GM12891 (cell line): ENCODE results near the gene IL6R.
A peak's percentile ranks its signal among the peaks of the same experiment; 100 is the strongest.
"Not testable (repeated sequence)": the region's sequence is repeated elsewhere in the genome, so short reads cannot be mapped to it uniquely, and the experiment has no call there.

Experiments used
- DNase-seq: peaks from one replicate; pipeline ENCODE4 v3.0.0; 2011; ENCODE audit warnings: low spot score; ENCODE audit not compliant: insufficient read length
- FAIRE-seq: peaks from 2 replicates; lab custom pipeline; 2011; peaks lifted over from hg19 to GRCh38; lab: Jason Lieb, UNC
- PAX5 ChIP-seq: IDR thresholded peaks from 2 replicates; pipeline ENCODE4 v1.6.1; 2011; ENCODE audit warnings: low read length, moderate library complexity, mild to moderate bottlenecking; ENCODE audit not compliant: insufficient read depth, severe bottlenecking
- POLR2A ChIP-seq: IDR thresholded peaks from 2 replicates; pipeline ENCODE4 v1.6.1; 2011; ENCODE audit warnings: low read depth, low read length, control low read depth
- POLR2AphosphoS5 ChIP-seq: IDR thresholded peaks from 2 replicates; pipeline ENCODE4 v1.6.1; 2011; ENCODE audit warnings: low read depth, low read length, control low read depth
- POU2F2 ChIP-seq: IDR thresholded peaks from 2 replicates; pipeline ENCODE4 v1.6.1; 2011; ENCODE audit warnings: low read depth, mild to moderate bottlenecking, control low read depth, low read length, moderate library complexity
- SPI1 ChIP-seq: IDR thresholded peaks from 2 replicates; pipeline ENCODE4 v1.6.1; 2011; ENCODE audit warnings: low read depth, low read length, control low read depth
- TAF1 ChIP-seq: IDR thresholded peaks from 2 replicates; pipeline ENCODE4 v1.6.1; 2011; ENCODE audit warnings: low read depth, low read length, control low read depth

Gene IL6R

GRCh38 chr1:154416471-154417337 lies 11.6 kb downstream of the IL6R start:
- DNase-seq (no peak), FAIRE-seq (no peak)
- no peak for TF ChIP-seq TAF1
- no peak for TF ChIP-seq POU2F2
- TF ChIP-seq POLR2AphosphoS5 = no peak
- TF ChIP-seq SPI1 = no peak
- TF ChIP-seq PAX5 = no peak
- no peak for TF ChIP-seq POLR2A

DNA sequence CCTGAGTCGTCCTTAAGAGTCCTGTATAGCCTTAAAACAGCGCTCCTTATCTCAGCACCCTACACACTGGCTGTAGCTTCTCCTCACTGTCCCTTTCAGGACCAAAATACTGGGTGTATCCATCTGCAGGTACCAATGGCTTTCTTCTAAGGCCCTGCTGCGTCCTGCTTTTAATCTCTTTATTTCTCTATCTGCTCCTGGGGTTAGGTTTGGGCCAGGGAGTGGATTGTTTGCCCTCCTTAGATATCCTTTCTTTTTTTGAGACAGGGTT lies 12.1 kb downstream of the IL6R start:
- DNase-seq = no peak
- TF ChIP-seq POU2F2 (no peak), POLR2AphosphoS5 (no peak), PAX5 (no peak), POLR2A (no peak), TAF1 (no peak), SPI1 (no peak)
- FAIRE-seq = no peak

DNA sequence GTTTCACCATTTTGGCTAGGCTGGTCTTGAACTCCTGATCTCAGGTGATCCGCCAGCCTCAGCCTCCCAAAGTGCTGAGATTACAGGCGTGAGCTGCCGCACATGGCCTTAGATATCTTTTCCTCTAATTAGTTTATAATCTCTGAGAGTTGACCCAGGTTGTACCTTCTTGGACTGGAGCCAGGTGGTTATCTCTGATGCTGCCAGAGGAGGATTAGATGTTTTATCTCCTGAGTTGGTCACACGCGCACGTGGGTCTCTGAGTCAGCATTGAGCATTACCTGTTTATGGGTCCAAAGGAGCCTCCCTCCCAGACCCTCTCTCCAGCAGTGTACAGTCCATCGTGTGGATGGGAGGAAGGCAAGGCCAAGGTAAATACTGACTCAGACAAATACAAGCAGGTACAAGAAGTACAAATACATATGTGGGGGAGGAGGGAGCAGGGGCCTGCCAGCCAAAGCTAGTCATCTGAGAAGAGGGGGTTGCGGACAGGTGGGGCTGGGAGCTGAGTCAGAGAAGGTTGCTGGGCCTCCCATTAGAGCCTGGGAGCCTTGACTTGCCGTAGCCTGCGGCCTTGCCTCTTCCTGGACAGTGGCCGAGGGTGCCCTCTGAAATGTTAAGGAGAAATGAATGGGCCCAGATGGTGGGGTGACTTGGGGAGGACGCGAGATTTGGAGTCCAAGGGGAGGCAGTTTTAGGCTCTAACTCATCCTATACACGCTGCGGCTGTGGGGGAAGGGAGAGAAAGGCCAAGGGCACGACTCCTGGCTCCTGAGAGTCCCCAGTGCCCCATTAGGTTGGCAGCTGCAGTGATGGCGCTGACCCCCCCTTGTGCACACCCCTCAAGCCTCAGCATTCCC lies 13.1 kb downstream of the IL6R start:
- FAIRE-seq (no peak), DNase-seq (no peak)
- TF ChIP-seq TAF1 (no peak), POU2F2 (no peak), POLR2A (no peak), POLR2AphosphoS5 (no peak), SPI1 (no peak), PAX5 (no peak)

DNA sequence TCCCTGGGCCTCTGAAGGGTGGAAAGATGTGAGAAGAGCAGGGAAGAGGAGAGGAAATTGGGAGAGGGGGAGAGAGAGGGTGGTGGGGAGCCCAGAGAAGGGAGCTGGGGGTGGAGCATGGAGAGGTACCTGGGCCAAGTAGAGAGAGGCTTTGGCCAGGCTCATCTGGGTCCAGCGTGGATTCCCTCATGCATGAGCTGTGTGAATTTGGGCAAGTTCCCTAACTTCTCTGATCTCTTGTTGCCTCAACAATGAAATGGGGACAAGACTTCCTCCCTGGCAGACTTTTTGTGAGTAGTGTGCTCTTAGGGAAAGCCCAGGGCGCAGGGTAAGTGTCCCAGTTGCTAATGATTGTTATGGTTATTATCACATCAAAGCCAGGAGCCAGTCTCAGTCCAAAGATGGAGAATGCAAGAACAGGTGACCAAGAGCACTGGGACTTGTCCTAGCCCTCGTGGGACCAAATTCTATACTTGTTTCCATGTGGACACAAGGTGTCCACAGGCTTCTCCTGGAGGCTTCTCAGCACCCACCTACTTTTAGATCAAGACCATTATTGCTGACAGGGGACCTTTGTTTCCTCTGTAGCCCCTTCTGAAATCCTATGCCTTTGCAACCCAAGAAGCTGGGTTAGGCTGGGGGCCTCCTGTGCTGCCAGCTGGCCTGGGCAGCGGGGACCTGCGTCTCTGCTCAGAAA lies 13.9 kb downstream of the IL6R start:
- peak; percentile 28; the same call in 1 of the 2 replicates for TF ChIP-seq SPI1
- TF ChIP-seq TAF1 = no peak
- DNase-seq (no peak), FAIRE-seq (no peak)

DNA sequence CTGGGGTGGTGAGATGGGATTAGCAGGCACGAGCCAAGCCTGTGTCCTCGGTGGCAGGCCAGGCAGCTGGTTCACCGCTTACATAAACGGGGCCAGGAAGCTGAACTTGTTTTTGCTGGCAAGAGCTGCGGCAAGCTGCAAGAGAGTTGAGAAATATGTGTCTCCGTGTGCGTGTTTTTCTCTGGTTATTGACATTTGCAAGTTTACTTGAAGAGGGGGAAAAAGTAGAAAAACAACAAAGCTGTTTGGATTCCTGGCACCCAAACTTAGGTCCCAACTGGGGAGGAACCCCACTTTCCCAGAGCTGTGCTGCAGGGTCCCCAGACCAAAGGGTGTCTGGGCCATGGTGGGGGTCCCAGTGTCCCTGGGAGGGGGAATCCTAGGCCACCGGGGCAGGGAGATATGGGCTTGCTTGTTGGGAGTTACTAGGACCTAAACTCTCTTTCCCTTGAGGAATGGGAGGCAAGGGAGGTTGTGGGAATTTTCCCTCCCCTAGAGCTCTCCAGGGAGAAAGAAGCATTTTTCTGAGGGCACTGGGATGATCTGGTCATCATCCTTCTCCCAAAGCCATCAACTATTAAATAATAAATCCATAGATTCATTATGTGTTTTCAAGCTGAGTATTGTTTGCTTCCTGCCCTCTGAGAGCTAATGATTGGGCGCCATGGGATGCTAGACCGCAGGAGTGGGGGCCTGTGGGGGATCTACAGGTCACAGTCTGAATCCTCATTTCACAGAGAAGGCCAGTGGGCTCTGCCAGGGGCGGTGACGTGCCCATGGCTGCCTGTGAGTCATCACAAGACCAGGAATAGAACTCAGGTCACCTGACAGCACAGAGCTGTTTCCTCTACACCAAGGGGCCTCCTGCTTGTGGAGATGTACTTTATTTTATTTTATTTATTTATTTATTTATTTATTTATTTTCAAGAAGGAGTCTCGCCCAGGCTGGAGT lies 14.8 kb downstream of the IL6R start:
- no peak for TF ChIP-seq PAX5
- TF ChIP-seq POLR2AphosphoS5 = no peak
- TF ChIP-seq POU2F2 = no peak
- TF ChIP-seq TAF1 = no peak
- TF ChIP-seq SPI1 = no peak
- TF ChIP-seq POLR2A = no peak
- DNase-seq = peak; percentile 54
- FAIRE-seq = peak; percentile 13

GRCh38 chr1:154420961-154421924 lies 16.1 kb downstream of the IL6R start:
- TF ChIP-seq POLR2AphosphoS5 = no peak
- no peak for TF ChIP-seq SPI1
- TF ChIP-seq TAF1 = no peak
- no peak for TF ChIP-seq POLR2A
- no peak for TF ChIP-seq PAX5
- no peak for TF ChIP-seq POU2F2
- DNase-seq = no peak
- peak; percentile 13 for FAIRE-seq

DNA sequence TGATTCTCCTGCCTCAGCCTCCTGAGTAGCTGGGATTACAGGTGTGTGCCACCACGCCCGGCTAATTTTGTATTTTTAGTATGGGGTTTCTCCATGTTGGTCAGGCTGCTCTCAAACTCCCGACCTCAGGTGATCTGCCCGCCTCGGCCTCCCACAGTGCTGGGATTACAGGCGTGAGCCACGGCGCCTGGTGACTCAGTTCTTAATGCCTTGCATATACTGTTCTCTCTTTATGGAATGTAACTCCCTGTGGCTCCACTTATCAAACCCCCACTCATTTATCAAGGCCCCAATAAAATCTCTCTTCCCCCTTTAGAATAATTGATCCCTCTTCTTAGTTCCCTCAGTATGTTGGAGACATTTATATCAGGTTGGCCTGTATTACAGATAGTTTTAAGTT lies 16.9 kb downstream of the IL6R start:
- not testable (repeated sequence) for FAIRE-seq, DNase-seq

GRCh38 chr1:154422521-154422920 lies 17.4 kb downstream of the IL6R start:
- TF ChIP-seq SPI1 = no peak
- TF ChIP-seq TAF1 = no peak
- no peak for TF ChIP-seq POLR2A
- TF ChIP-seq POLR2AphosphoS5 = no peak
- no peak for TF ChIP-seq PAX5
- TF ChIP-seq POU2F2 = no peak
- DNase-seq (no peak), FAIRE-seq (no peak)
